WTC11 (cell line): Measurements from ENCODE around the gene CYBB.

Experiments
- ETV6 ChIP-seq: sonication (generic); formaldehyde crosslinking; IDR thresholded peaks from 2 replicates; pipeline ENCODE4 v1.8.1; 2022; ENCODE audit warnings: mild to moderate bottlenecking, missing genetic modification reagents
- JUN ChIP-seq: sonication (generic); formaldehyde crosslinking; IDR thresholded peaks from 2 replicates; pipeline ENCODE4 v1.8.0; 2023; ENCODE audit warnings: mild to moderate bottlenecking, missing genetic modification reagents
- SP1 ChIP-seq: sonication (generic); formaldehyde crosslinking; conservative IDR thresholded peaks from 2 replicates; pipeline ENCODE4 v1.8.1; 2022; ENCODE audit warnings: missing genetic modification reagents
- USF1 ChIP-seq: sonication (generic); formaldehyde crosslinking; IDR thresholded peaks from 2 replicates; pipeline ENCODE4 v1.8.0; 2022; ENCODE audit warnings: mild to moderate bottlenecking, missing genetic modification reagents
- ZNF232 ChIP-seq: sonication (generic); formaldehyde crosslinking; IDR thresholded peaks from 2 replicates; pipeline ENCODE4 v1.8.0; 2022; ENCODE audit warnings: mild to moderate bottlenecking, missing genetic modification reagents
- TF ChIP-seq, protein P1 (sequence below): fragments of 200-600 bp; IDR thresholded peaks from 2 replicates; pipeline ENCODE4 v1.8.0; 2022; ENCODE audit warnings: antibody characterized with exemption
- TF ChIP-seq, protein P2 (sequence below): sonication (generic); formaldehyde crosslinking; conservative IDR thresholded peaks from 2 replicates; pipeline ENCODE4 v1.8.1; 2022; ENCODE audit warnings: mild to moderate bottlenecking, missing genetic modification reagents

- TF ChIP-seq, protein P1, sequence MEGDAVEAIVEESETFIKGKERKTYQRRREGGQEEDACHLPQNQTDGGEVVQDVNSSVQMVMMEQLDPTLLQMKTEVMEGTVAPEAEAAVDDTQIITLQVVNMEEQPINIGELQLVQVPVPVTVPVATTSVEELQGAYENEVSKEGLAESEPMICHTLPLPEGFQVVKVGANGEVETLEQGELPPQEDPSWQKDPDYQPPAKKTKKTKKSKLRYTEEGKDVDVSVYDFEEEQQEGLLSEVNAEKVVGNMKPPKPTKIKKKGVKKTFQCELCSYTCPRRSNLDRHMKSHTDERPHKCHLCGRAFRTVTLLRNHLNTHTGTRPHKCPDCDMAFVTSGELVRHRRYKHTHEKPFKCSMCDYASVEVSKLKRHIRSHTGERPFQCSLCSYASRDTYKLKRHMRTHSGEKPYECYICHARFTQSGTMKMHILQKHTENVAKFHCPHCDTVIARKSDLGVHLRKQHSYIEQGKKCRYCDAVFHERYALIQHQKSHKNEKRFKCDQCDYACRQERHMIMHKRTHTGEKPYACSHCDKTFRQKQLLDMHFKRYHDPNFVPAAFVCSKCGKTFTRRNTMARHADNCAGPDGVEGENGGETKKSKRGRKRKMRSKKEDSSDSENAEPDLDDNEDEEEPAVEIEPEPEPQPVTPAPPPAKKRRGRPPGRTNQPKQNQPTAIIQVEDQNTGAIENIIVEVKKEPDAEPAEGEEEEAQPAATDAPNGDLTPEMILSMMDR, result no peak
- no peak for TF ChIP-seq SP1 (CRISPR knock-in tag)
- TF ChIP-seq, protein P2, sequence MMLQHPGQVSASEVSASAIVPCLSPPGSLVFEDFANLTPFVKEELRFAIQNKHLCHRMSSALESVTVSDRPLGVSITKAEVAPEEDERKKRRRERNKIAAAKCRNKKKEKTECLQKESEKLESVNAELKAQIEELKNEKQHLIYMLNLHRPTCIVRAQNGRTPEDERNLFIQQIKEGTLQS (CRISPR knock-in tag), result no peak
- no peak for TF ChIP-seq JUN (CRISPR knock-in tag)
- no peak for TF ChIP-seq ZNF232
- no peak for TF ChIP-seq ETV6
- no peak for TF ChIP-seq USF1 (CRISPR knock-in tag)
These were observed 23.2 kb downstream of the CYBB start for GRCh38 chrX:37803057-37803456.
